OCI-LY1 (cell line): ENCODE measurements around the gene MRPL52.

ENCODE experiments used
- H2AFZ ChIP-seq: fragments of 200-600 bp; sonication (generic), shearing (Covaris generic); 2 replicates; pipeline ENCODE4 v1.6.0; 2014; ENCODE audit warnings: antibody characterized with exemption, mild to moderate bottlenecking, low read length
- H3F3A ChIP-seq: fragments of 200-600 bp; sonication (generic), shearing (Covaris generic); 2 replicates; pipeline ENCODE4 v1.6.0; 2014; ENCODE audit warnings: mild to moderate bottlenecking, antibody characterized with exemption, low read length, moderate library complexity; ENCODE audit not compliant: insufficient read depth
- H3K27ac ChIP-seq: fragments of 200-600 bp; sonication (generic); 2 replicates; pipeline ENCODE4 v1.5.1; 2014; ENCODE audit warnings: low read length, mixed run types, mild to moderate bottlenecking, low read depth; ENCODE audit not compliant: poor library complexity, severe bottlenecking
- H3K27me3 ChIP-seq: fragments of 200-600 bp; sonication (generic); 2 replicates; pipeline ENCODE4 v1.6.0; 2014; ENCODE audit warnings: antibody characterized with exemption, mild to moderate bottlenecking, low read length, moderate library complexity; ENCODE audit not compliant: insufficient read depth
- H3K36me3 ChIP-seq: fragments of 200-600 bp; sonication (generic); 2 replicates; pipeline ENCODE4 v1.6.1; 2014; ENCODE audit warnings: mild to moderate bottlenecking, antibody characterized with exemption, low read length, moderate library complexity, mixed read lengths; ENCODE audit not compliant: insufficient read depth
- H3K4me1 ChIP-seq: fragments of 200-600 bp; sonication (generic); 2 replicates; pipeline ENCODE4 v1.5.1; 2014; ENCODE audit warnings: mild to moderate bottlenecking, low read length, moderate library complexity; ENCODE audit not compliant: insufficient read depth, severe bottlenecking
- H3K4me2 ChIP-seq: fragments of 200-600 bp; sonication (generic), shearing (Covaris generic); 2 replicates; pipeline ENCODE4 v1.6.1; 2014; ENCODE audit warnings: low read length
- H3K4me3 ChIP-seq: fragments of 200-600 bp; sonication (generic); 2 replicates; pipeline ENCODE4 v1.5.1; 2014; ENCODE audit warnings: low read length, low read depth, mild to moderate bottlenecking, mixed read lengths; ENCODE audit not compliant: poor library complexity, severe bottlenecking
- H3K79me2 ChIP-seq: fragments of 200-600 bp; shearing (Covaris generic); 2 replicates; pipeline ENCODE4 v1.6.1; 2016; ENCODE audit warnings: mixed run types, low read length, mixed read lengths; ENCODE audit not compliant: insufficient read depth
- H3K9ac ChIP-seq: fragments of 200-600 bp; sonication (generic), shearing (Covaris generic); 2 replicates; pipeline ENCODE4 v1.6.1; 2014; ENCODE audit warnings: mild to moderate bottlenecking, low read length, mixed read lengths
- H3K9me2 ChIP-seq: fragments of 200-600 bp; sonication (generic), shearing (Covaris generic); 2 replicates; pipeline ENCODE4 v1.6.1; 2014; ENCODE audit warnings: low read depth, mild to moderate bottlenecking, low read length, mixed read lengths
- H3K9me3 ChIP-seq: fragments of 200-600 bp; shearing (Covaris generic); 2 replicates; pipeline ENCODE4 v1.6.1; 2014; ENCODE audit warnings: low read length, mixed read lengths
- H4K20me1 ChIP-seq: fragments of 200-600 bp; sonication (generic), shearing (Covaris generic); 2 replicates; pipeline ENCODE4 v1.6.0; 2016; ENCODE audit warnings: mild to moderate bottlenecking, low read length; ENCODE audit not compliant: insufficient read depth
- EZH2 ChIP-seq: fragments of 200-600 bp; sonication (generic), shearing (Covaris generic); IDR thresholded peaks from 2 replicates; pipeline ENCODE4 v1.8.0; 2017; ENCODE audit warnings: borderline replicate concordance, mixed run types, mild to moderate bottlenecking, antibody characterized with exemption, low read length, moderate library complexity, mixed read lengths
- TF ChIP-seq, protein P1 (sequence below): fragments of 200-600 bp; sonication (generic), shearing (Covaris generic); IDR thresholded peaks from 2 replicates; pipeline ENCODE4 v1.5.1; 2017; ENCODE audit warnings: mild to moderate bottlenecking, antibody characterized with exemption, low read length, moderate library complexity, mixed read lengths

The MRPL52 gene

DNA sequence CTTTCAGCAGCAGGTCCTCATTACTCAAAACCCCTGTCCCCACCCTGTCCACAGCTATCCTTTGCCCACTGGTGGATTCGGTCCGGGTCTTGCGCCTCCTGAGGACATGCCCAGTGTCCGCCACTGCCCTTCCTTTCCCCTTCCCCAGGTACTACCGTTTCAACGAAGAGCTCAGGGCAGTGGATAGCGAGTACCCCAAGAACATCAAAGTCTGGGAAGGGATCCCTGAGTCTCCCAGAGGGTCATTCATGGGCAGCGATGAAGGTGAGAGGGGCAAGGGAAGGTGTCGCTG is 15.4 kb downstream of the MRPL52 start:
- Histone ChIP-seq H2AFZ (no peak overlapping the region), H3F3A (no peaks in the 10 kb centered on the region), H3K9me2 (no peaks in the 10 kb centered on the region), H3K36me3 (no peaks in the 10 kb centered on the region), H3K27me3 (no peaks in the 10 kb centered on the region; the same call in 1 of the 2 replicates), H3K4me2 (no peak overlapping the region), H3K9ac (no peak overlapping the region), H3K27ac (no peak overlapping the region), H3K4me1 (no peaks in the 10 kb centered on the region), H4K20me1 (no peaks in the 10 kb centered on the region), H3K9me3 (no peaks in the 10 kb centered on the region), H3K79me2 (no peaks in the 10 kb centered on the region), H3K4me3 (no peak overlapping the region)
- TF ChIP-seq, protein P1, sequence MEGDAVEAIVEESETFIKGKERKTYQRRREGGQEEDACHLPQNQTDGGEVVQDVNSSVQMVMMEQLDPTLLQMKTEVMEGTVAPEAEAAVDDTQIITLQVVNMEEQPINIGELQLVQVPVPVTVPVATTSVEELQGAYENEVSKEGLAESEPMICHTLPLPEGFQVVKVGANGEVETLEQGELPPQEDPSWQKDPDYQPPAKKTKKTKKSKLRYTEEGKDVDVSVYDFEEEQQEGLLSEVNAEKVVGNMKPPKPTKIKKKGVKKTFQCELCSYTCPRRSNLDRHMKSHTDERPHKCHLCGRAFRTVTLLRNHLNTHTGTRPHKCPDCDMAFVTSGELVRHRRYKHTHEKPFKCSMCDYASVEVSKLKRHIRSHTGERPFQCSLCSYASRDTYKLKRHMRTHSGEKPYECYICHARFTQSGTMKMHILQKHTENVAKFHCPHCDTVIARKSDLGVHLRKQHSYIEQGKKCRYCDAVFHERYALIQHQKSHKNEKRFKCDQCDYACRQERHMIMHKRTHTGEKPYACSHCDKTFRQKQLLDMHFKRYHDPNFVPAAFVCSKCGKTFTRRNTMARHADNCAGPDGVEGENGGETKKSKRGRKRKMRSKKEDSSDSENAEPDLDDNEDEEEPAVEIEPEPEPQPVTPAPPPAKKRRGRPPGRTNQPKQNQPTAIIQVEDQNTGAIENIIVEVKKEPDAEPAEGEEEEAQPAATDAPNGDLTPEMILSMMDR, result no peak
- no peak for TF ChIP-seq EZH2

DNA sequence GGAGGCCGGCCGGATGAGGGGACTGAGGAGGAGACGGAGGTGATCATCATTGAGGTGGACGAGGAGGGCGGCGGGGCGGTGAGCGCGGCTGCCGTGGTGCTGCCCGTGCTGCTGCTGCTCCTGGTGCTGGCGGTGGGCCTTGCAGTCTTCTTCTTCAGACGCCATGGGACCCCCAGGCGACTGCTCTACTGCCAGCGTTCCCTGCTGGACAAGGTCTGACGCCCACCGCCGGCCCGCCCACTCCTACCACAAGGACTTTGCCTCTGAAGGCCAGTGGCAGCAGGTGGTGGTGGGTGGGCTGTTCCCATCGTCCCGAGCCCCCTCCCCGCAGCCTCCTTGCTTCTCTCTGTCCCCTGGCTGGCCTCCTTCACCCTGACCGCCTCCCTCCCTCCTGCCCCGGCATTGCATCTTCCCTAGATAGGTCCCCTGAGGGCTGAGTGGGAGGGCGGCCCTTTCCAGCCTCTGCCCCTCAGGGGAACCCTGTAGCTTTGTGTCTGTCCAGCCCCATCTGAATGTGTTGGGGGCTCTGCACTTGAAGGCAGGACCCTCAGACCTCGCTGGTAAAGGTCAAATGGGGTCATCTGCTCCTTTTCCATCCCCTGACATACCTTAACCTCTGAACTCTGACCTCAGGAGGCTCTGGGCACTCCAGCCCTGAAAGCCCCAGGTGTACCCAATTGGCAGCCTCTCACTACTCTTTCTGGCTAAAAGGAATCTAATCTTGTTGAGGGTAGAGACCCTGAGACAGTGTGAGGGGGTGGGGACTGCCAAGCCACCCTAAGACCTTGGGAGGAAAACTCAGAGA is 16.3 kb downstream of the MRPL52 start:
- Histone ChIP-seq H3K36me3 (no peaks in the 10 kb centered on the region), H3K9me3 (no peaks in the 10 kb centered on the region), H2AFZ (no peak overlapping the region), H3K27ac (no peak overlapping the region), H3K4me3 (no peak overlapping the region), H3K27me3 (no peaks in the 10 kb centered on the region; the same call in 1 of the 2 replicates), H3K9me2 (no peaks in the 10 kb centered on the region), H3K9ac (no peak overlapping the region), H3K79me2 (no peaks in the 10 kb centered on the region), H3K4me2 (no peak overlapping the region), H3K4me1 (no peaks in the 10 kb centered on the region), H3F3A (no peaks in the 10 kb centered on the region), H4K20me1 (no peaks in the 10 kb centered on the region)
- TF ChIP-seq EZH2, result no peak
- TF ChIP-seq, protein P1, result no peak

DNA sequence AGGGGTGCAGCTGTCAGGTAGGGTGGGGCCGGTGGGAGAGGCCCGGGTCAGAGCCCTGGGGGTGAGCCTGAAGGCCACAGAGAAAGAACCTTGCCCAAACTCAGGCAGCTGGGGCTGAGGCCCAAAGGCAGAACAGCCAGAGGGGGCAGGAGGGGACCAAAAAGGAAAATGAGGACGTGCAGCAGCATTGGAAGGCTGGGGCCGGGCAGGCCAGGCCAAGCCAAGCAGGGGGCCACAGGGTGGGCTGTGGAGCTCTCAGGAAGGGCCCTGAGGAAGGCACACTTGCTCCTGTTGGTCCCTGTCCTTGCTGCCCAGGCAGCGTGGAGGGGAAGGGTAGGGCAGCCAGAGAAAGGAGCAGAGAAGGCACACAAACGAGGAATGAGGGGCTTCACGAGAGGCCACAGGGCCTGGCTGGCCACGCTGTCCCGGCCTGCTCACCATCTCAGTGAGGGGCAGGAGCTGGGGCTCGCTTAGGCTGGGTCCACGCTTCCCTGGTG is 17.2 kb downstream of the MRPL52 start:
- H3K4me2 ChIP-seq, result no peak overlapping the region
- H3K27me3 ChIP-seq, result no peaks in the 10 kb centered on the region; the same call in 1 of the 2 replicates
- H3K4me3 ChIP-seq, result no peak overlapping the region
- H3K9me2 ChIP-seq, result no peaks in the 10 kb centered on the region
- H3K27ac ChIP-seq, result no peak overlapping the region
- no peaks in the 10 kb centered on the region for H3K4me1 ChIP-seq
- no peaks in the 10 kb centered on the region for H4K20me1 ChIP-seq
- no peak overlapping the region for H3K9ac ChIP-seq
- H2AFZ ChIP-seq, result no peak overlapping the region
- H3K36me3 ChIP-seq, result no peaks in the 10 kb centered on the region
- H3K79me2 ChIP-seq, result no peaks in the 10 kb centered on the region
- TF ChIP-seq, protein P1, result no peak
- no peak for TF ChIP-seq EZH2
- H3K9me3 ChIP-seq, result no peaks in the 10 kb centered on the region
- no peaks in the 10 kb centered on the region for H3F3A ChIP-seq
